GM23248 (cell line): ENCODE data around the gene TMEM196. TPM values are rescaled to one million over a fixed set of nuclear protein-coding genes. Genes with fewer than 3 reads are reported as not detected.

Experiments
- DNase-seq: peaks from one replicate; pipeline ENCODE4 v3.0.0-alpha.2; 2015
- H2AFZ ChIP-seq: fragments of 200-600 bp; sonication (generic); 2 replicates; pipeline ENCODE4 v1.6.1; 2016; ENCODE audit warnings: antibody characterized with exemption
- H3F3A ChIP-seq: fragments of 200-600 bp; sonication (generic); 2 replicates; pipeline ENCODE4 v1.6.1; 2016; ENCODE audit warnings: mild to moderate bottlenecking, antibody characterized with exemption, mixed run types; ENCODE audit not compliant: insufficient read depth
- H3K27ac ChIP-seq: fragments of 200-600 bp; sonication (generic); 2 replicates; pipeline ENCODE4 v1.5.1; 2016; ENCODE audit warnings: mild to moderate bottlenecking
- H3K27me3 ChIP-seq: fragments of 200-600 bp; sonication (generic); replicated peaks from 2 replicates; pipeline ENCODE4 v1.6.1; 2016; ENCODE audit warnings: mild to moderate bottlenecking; ENCODE audit not compliant: insufficient read depth
- H3K36me3 ChIP-seq: fragments of 200-600 bp; sonication (generic); 2 replicates; pipeline ENCODE4 v1.6.1; 2016; ENCODE audit warnings: low read depth, mild to moderate bottlenecking
- H3K4me1 ChIP-seq: fragments of 200-600 bp; sonication (generic); 2 replicates; pipeline ENCODE4 v1.6.1; 2016; ENCODE audit warnings: mild to moderate bottlenecking; ENCODE audit not compliant: insufficient read depth
- H3K4me2 ChIP-seq: fragments of 200-600 bp; sonication (generic); one replicate; pipeline ENCODE4 v1.6.1; 2016; ENCODE audit warnings: mild to moderate bottlenecking; ENCODE audit not compliant: unreplicated experiment
- H3K4me3 ChIP-seq: fragments of 200-600 bp; sonication (generic); 2 replicates; pipeline ENCODE4 v1.5.1; 2016; ENCODE audit warnings: mild to moderate bottlenecking
- H3K79me2 ChIP-seq: fragments of 200-600 bp; sonication (generic); 2 replicates; pipeline ENCODE4 v1.6.1; 2016; ENCODE audit warnings: mild to moderate bottlenecking; ENCODE audit not compliant: insufficient read depth
- H3K9ac ChIP-seq: fragments of 200-600 bp; sonication (generic); 2 replicates; pipeline ENCODE4 v1.6.1; 2016; ENCODE audit warnings: mild to moderate bottlenecking
- H3K9me2 ChIP-seq: fragments of 200-600 bp; sonication (generic); 2 replicates; pipeline ENCODE4 v1.6.1; 2016; ENCODE audit warnings: mixed run types, mild to moderate bottlenecking, moderate library complexity; ENCODE audit not compliant: insufficient read depth
- H3K9me3 ChIP-seq: fragments of 200-600 bp; sonication (generic); one replicate; pipeline ENCODE4 v1.6.1; 2017; ENCODE audit warnings: low read depth
- H4K20me1 ChIP-seq: fragments of 200-600 bp; sonication (generic); 2 replicates; pipeline ENCODE4 v1.6.0; 2016; ENCODE audit not compliant: insufficient read depth
- EZH2 ChIP-seq: fragments of 200-600 bp; sonication (generic); IDR thresholded peaks from 2 replicates; pipeline ENCODE4 v1.6.1; 2018; ENCODE audit warnings: antibody characterized with exemption, mild to moderate bottlenecking; ENCODE audit not compliant: insufficient read depth, poor library complexity, severe bottlenecking
- EZH2phosphoT487 ChIP-seq: fragments of 200-600 bp; sonication (generic); IDR thresholded peaks from 2 replicates; pipeline ENCODE4 v1.6.1; 2018; ENCODE audit warnings: antibody characterized with exemption, moderate library complexity, mild to moderate bottlenecking, low read depth; ENCODE audit not compliant: insufficient read depth
- WGBS, 2 experiments: methylation state at CpG; one replicate each; pipeline ENCODE4 v1.1.6; 2015 to 2017; ENCODE audit warnings: low lambda C conversion rate in 2 of 2, low coverage in 1 of 2; ENCODE audit errors: missing lambda C conversion rate in 2 of 2; 5-methylcytosine and 5-hydroxymethylcytosine counted together
- in situ Hi-C: fragments of 300-500 bp; cut with MboI; formaldehyde crosslinking; loops from 2 replicates; pipeline ENCODE4 v1.15.0; 2020
- polyA plus RNA-seq: library from polyadenylated mRNA; unstranded; fragments of >200 nt; fragmentation: Nextera tagmentation; extraction: Ambion mirVana; gene quantifications from 2 replicates; pipeline ENCODE4 v1.2.1, GENCODE V29; 2016
- total RNA-seq: library from RNA; depleted of rRNA; stranded (reverse); fragments of >200 nt; shearing (Covaris generic); gene quantifications from 2 replicates; pipeline ENCODE4 v1.2.3, GENCODE V29; 2014

The TMEM196 gene
- total and polyA plus RNA-seq, 2 experiments from 2014 or later = not detected

DNA sequence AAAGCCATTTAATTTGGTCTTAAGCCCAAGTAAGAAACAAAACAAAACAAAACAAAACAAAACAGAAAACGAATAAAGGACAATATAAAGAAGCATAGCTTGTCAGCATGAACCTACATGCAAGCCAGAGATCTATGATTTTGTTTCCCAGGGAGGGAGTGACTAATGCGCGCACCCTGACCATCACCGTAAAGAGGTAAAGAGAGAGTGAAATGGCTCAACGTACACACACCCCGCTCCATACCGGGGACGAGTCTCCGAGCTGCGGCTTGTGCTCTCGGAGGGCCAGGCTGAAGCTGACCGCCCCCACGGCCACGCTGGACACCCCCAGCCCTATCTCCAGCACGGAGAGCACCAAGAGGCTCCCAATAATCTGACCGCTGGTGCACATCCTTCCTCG lies 1.1 kb downstream of the TMEM196 start:
- Histone ChIP-seq H3K9me3 (no peaks in the 10 kb centered on the region), H3K4me3 (no peak overlapping the region), H3K27ac (no peak overlapping the region), H3K36me3 (no peaks in the 10 kb centered on the region), H3K79me2 (no peaks in the 10 kb centered on the region), H3K27me3 (peaks cover 23% of the 10 kb centered on the region), H3F3A (no peaks in the 10 kb centered on the region), H3K9me2 (no peaks in the 10 kb centered on the region), H3K9ac (no peak overlapping the region), H3K4me2 (no peak overlapping the region), H4K20me1 (no peaks in the 10 kb centered on the region), H3K4me1 (no peaks in the 10 kb centered on the region), H2AFZ (no peak overlapping the region)
- no peak for DNase-seq
- in situ Hi-C loops = loop anchor here (25.0 kb wide), 1 partner anchor 390 kb away; no protein-coding TSS in a partner anchor
- 7 to 10% methylated on average over 17 of the region's 17 CpGs for WGBS, 2 experiments
- TF ChIP-seq EZH2phosphoT487 = no peak
- TF ChIP-seq EZH2 = no peak

DNA sequence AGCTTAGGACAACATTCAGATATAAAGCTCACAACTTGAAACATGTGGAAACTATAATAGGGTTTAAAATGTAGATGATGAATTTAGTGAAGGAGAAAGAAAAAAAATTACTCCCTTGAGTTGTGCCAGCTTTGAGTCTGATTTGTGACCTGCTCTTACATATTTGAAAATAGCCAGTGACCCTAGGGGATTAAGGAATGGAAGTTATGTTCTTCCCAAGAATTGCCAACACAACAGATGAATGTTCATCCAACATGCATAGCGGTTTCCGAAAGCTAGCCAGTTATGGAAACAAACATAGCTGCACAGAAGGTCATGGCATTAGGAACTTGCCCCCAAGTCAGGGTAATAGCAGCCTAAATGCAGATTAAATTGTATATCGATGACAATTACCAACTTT lies 10.8 kb downstream of the TMEM196 start:
- no peak for TF ChIP-seq EZH2phosphoT487
- no peak for TF ChIP-seq EZH2
- in situ Hi-C loops = loop anchor here (25.0 kb wide), 1 partner anchor 400 kb away; no protein-coding TSS in a partner anchor
- no peaks in the 10 kb centered on the region for H3K79me2 ChIP-seq
- no peaks in the 10 kb centered on the region for H3K36me3 ChIP-seq
- WGBS, 2 experiments = 26 to 33% methylated on average over 3 of the region's 3 CpGs
- 0 out of 2 replicates have a peak, but pooled peaks cover 5% of the 10 kb centered on the region for H3K27me3 ChIP-seq
- H4K20me1 ChIP-seq = no peaks in the 10 kb centered on the region
- no peak overlapping the region for H2AFZ ChIP-seq
- no peaks in the 10 kb centered on the region for H3F3A ChIP-seq
- H3K4me3 ChIP-seq = no peak overlapping the region
- H3K9me3 ChIP-seq = no peaks in the 10 kb centered on the region
- H3K27ac ChIP-seq = no peak overlapping the region
- H3K4me1 ChIP-seq = no peaks in the 10 kb centered on the region
- DNase-seq = no peak
- H3K9me2 ChIP-seq = no peaks in the 10 kb centered on the region
- H3K9ac ChIP-seq = no peak overlapping the region
- no peak overlapping the region for H3K4me2 ChIP-seq

DNA sequence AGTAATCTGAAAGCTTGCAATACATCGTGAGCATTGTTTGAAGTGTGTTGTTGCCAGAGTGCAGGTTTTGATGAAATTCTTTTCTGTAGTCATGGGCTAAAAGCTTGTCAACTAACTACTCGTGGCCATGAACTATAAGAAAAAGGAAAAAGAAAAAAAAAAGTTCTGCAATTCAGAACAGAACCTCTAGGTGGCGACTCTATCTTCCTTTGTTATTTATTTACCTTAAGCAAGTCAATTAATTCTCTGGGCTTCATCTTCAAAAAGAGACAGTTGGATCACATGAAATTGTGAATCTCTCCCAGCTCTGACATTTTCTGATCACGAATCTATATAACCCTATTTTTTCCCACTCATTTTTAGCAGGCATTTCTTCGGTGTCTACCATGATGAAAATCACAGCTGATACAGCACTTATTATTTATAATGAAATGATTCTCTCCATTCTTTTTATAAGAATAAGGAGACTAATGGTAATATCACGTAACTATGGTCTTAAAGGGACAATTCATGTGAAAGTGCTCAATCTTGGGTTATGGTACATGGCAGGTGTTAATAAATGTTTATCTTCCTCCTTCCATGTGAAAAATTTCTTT lies 18.8 kb downstream of the TMEM196 start:
- Histone ChIP-seq H3K9me3 (no peaks in the 10 kb centered on the region), H3K4me2 (no peak overlapping the region), H3F3A (no peaks in the 10 kb centered on the region), H4K20me1 (no peaks in the 10 kb centered on the region), H3K79me2 (no peaks in the 10 kb centered on the region), H2AFZ (no peak overlapping the region), H3K9me2 (no peaks in the 10 kb centered on the region), H3K4me1 (no peaks in the 10 kb centered on the region), H3K27me3 (no peaks in the 10 kb centered on the region), H3K9ac (no peak overlapping the region), H3K27ac (no peak overlapping the region), H3K4me3 (no peak overlapping the region), H3K36me3 (no peaks in the 10 kb centered on the region)
- in situ Hi-C loops = loop anchor here (10.0 to 25.0 kb wide), 2 partner anchors 408 to 560 kb away; no protein-coding TSS in a partner anchor
- 23 to 26% methylated on average over 6 of the region's 6 CpGs for WGBS, 2 experiments
- TF ChIP-seq EZH2 (no peak), EZH2phosphoT487 (no peak)
- peak; percentile 37 for DNase-seq

DNA sequence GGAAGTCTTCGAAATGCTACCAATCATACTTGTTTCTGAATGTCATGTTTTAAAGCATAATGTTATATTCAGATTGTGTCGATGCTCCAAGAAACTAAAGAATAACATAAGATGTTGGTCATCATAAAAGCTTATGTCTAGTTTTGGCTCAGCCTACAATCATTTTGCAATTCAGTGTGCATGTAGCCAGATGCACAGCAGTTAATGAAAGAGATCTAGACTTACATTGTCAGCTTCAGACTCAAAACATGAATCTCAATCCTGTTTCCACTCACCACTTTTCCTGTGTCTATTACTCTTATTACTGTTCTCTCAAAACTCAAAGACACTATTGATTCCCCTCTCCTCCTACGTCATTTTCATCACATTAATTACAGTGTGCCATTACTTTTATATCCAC lies 21.4 kb downstream of the TMEM196 start:
- Histone ChIP-seq H3K9me2 (no peaks in the 10 kb centered on the region), H3K79me2 (no peaks in the 10 kb centered on the region), H4K20me1 (no peaks in the 10 kb centered on the region), H3K36me3 (no peaks in the 10 kb centered on the region), H3K27me3 (no peaks in the 10 kb centered on the region), H3K27ac (no peak overlapping the region), H3K4me1 (no peaks in the 10 kb centered on the region), H3K4me2 (no peak overlapping the region), H3K4me3 (no peak overlapping the region), H3K9ac (no peak overlapping the region), H3K9me3 (no peaks in the 10 kb centered on the region), H2AFZ (no peak overlapping the region), H3F3A (no peaks in the 10 kb centered on the region)
- DNase-seq = no peak
- in situ Hi-C loops = loop anchor here (10.0 to 25.0 kb wide), 2 partner anchors 410 to 563 kb away; no protein-coding TSS in a partner anchor
- 69 to 74% methylated on average over 3 of the region's 3 CpGs for WGBS, 2 experiments
- no peak for TF ChIP-seq EZH2
- no peak for TF ChIP-seq EZH2phosphoT487

DNA sequence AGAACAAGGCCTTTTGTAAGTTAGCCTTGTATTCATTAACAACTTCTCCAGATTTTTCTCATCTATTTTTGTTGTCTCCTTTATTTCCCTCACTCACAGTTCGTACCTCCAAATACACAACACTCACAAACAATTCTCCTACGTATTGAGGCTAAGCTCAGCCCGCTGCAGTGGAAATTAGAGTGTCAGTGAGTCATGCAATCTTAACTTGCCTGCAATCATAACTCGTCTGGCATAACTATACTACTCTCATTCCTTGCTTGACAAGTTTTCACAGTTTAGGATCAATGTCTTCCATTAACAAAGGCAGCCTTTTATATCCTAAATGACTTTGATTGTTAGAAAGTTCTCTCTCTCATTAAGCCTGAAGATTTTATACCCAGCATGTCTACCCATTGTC lies 23.8 kb downstream of the TMEM196 start:
- no peak overlapping the region for H2AFZ ChIP-seq
- no peaks in the 10 kb centered on the region for H4K20me1 ChIP-seq
- in situ Hi-C loops = loop anchor here (10.0 to 25.0 kb wide), 3 partner anchors 413 to 845 kb away; no protein-coding TSS in a partner anchor
- no peaks in the 10 kb centered on the region for H3K9me2 ChIP-seq
- DNase-seq = peak; percentile 41
- H3F3A ChIP-seq = no peaks in the 10 kb centered on the region
- no peak overlapping the region for H3K27ac ChIP-seq
- no peak overlapping the region for H3K9ac ChIP-seq
- H3K27me3 ChIP-seq = no peaks in the 10 kb centered on the region
- H3K79me2 ChIP-seq = no peaks in the 10 kb centered on the region
- no peak overlapping the region for H3K4me2 ChIP-seq
- WGBS, 2 experiments = 41 to 50% methylated on average over 4 of the region's 4 CpGs
- H3K36me3 ChIP-seq = no peaks in the 10 kb centered on the region
- TF ChIP-seq EZH2 = no peak
- TF ChIP-seq EZH2phosphoT487 = no peak
- no peak overlapping the region for H3K4me3 ChIP-seq
- H3K9me3 ChIP-seq = no peaks in the 10 kb centered on the region
- H3K4me1 ChIP-seq = no peaks in the 10 kb centered on the region
